Liver (tissue), 9 donors: ENCODE results near the gene HOPX. TPM values are rescaled to one million over a fixed set of nuclear protein-coding genes. Genes with fewer than 3 reads are reported as not detected.

Source experiments
- DNase-seq: peaks from one replicate; pipeline ENCODE4 v3.0.0-alpha.2; 2017; ENCODE audit warnings: low spot score
- H3K27ac ChIP-seq, 2 donors: one replicate each; pipeline ENCODE4 v1.7.0; 2013; ENCODE audit warnings: inconsistent platforms in 2 of 2, low read length in 2 of 2, control low read depth in 1 of 2, low read depth in 1 of 2, mild to moderate bottlenecking in 1 of 2
- H3K27me3 ChIP-seq, 4 donors: one replicate each; pipeline versions ENCODE4 v1.6.1 to v1.7.0; 2013; ENCODE audit warnings: low read length in 3 of 4, inconsistent platforms in 1 of 4, mild to moderate bottlenecking in 1 of 4, moderate library complexity in 1 of 4; ENCODE audit not compliant: control insufficient read depth in 4 of 4, insufficient read depth in 4 of 4
- H3K36me3 ChIP-seq, 4 donors: one replicate each; pipeline versions ENCODE4 v1.6.1 to v1.7.0; 2013; ENCODE audit warnings: low read length in 3 of 4, mild to moderate bottlenecking in 3 of 4, low read depth in 1 of 4, moderate library complexity in 1 of 4; ENCODE audit not compliant: control insufficient read depth in 4 of 4, insufficient read depth in 3 of 4
- H3K4me1 ChIP-seq, 4 donors: one replicate each; pipeline versions ENCODE4 v1.6.1 to v1.7.0; 2013; ENCODE audit warnings: low read length in 3 of 4, mild to moderate bottlenecking in 3 of 4, moderate library complexity in 1 of 4; ENCODE audit not compliant: control insufficient read depth in 4 of 4, insufficient read depth in 4 of 4
- H3K4me3 ChIP-seq, 3 donors: one replicate each; pipeline versions ENCODE4 v1.6.1 to v1.7.0; 2013; ENCODE audit warnings: low read length in 3 of 3, control low read depth in 1 of 3, low read depth in 1 of 3, mild to moderate bottlenecking in 1 of 3
- H3K9ac ChIP-seq, 2 donors: one replicate each; pipeline ENCODE4 v1.7.0; 2013; ENCODE audit warnings: low read length in 2 of 2, mild to moderate bottlenecking in 2 of 2, moderate library complexity in 2 of 2, control low read depth in 1 of 2, low read depth in 1 of 2
- H3K9me3 ChIP-seq, 4 donors: one replicate each; pipeline versions ENCODE4 v1.6.1 to v1.7.0; 2013; ENCODE audit warnings: low read length in 3 of 4; ENCODE audit not compliant: control insufficient read depth in 4 of 4
- EGR1 ChIP-seq, 2 donors: IDR thresholded peaks; 2 replicates each; pipeline ENCODE4 v1.6.1; 2016 to 2018; ENCODE audit warnings: antibody characterized with exemption in 2 of 2, low read depth in 2 of 2
- FOXA1 ChIP-seq: IDR thresholded peaks from 2 replicates; pipeline ENCODE4 v1.6.1; 2016; ENCODE audit warnings: antibody characterized with exemption
- FOXA2 ChIP-seq: IDR thresholded peaks from 2 replicates; pipeline ENCODE4 v1.6.1; 2016; ENCODE audit warnings: antibody characterized with exemption
- GABPA ChIP-seq, 2 donors: IDR thresholded peaks in 1 of 2; conservative IDR thresholded peaks in 1 of 2; 2 replicates each; pipeline ENCODE4 v1.6.1; 2016; ENCODE audit warnings: antibody characterized with exemption in 2 of 2, mild to moderate bottlenecking in 1 of 2, moderate library complexity in 1 of 2
- HNF4A ChIP-seq, 2 donors: conservative IDR thresholded peaks; 2 replicates each; pipeline ENCODE4 v1.6.1; 2016; ENCODE audit warnings: antibody characterized with exemption in 2 of 2, mild to moderate bottlenecking in 2 of 2
- HNF4G ChIP-seq: IDR thresholded peaks from 2 replicates; pipeline ENCODE4 v1.6.1; 2016; ENCODE audit warnings: antibody characterized with exemption
- JUND ChIP-seq, 2 donors: IDR thresholded peaks; 2 replicates each; pipeline ENCODE4 v1.6.1; 2016; ENCODE audit warnings: antibody characterized with exemption in 2 of 2
- RAD21 ChIP-seq, 2 donors: IDR thresholded peaks; 2 replicates each; pipeline ENCODE4 v1.6.1; 2016; ENCODE audit warnings: antibody characterized with exemption in 2 of 2, mild to moderate bottlenecking in 2 of 2
- REST ChIP-seq: IDR thresholded peaks from 2 replicates; pipeline ENCODE4 v1.6.1; 2016; ENCODE audit warnings: antibody characterized with exemption, mild to moderate bottlenecking
- RXRA ChIP-seq, 2 donors: IDR thresholded peaks; 2 replicates each; pipeline ENCODE4 v1.6.1; 2017 to 2018; ENCODE audit warnings: antibody characterized with exemption in 2 of 2, mild to moderate bottlenecking in 1 of 2
- SP1 ChIP-seq: IDR thresholded peaks from 2 replicates; pipeline ENCODE4 v1.6.1; 2018; ENCODE audit warnings: antibody characterized with exemption, mild to moderate bottlenecking
- TAF1 ChIP-seq: conservative IDR thresholded peaks from 2 replicates; pipeline ENCODE4 v1.6.1; 2016; ENCODE audit warnings: antibody characterized with exemption, mild to moderate bottlenecking
- YY1 ChIP-seq: IDR thresholded peaks from 2 replicates; pipeline ENCODE4 v1.6.1; 2016; ENCODE audit warnings: antibody characterized with exemption, mild to moderate bottlenecking
- ZBTB33 ChIP-seq: IDR thresholded peaks from 2 replicates; pipeline ENCODE4 v1.6.1; 2016; ENCODE audit warnings: antibody characterized with exemption
- WGBS: extraction: QIAGEN DNeasy Blood & Tissue Kit; methylation state at CpG from one replicate; pipeline ENCODE4 v1.1.7; 2013; 5-methylcytosine and 5-hydroxymethylcytosine counted together
- polyA plus RNA-seq, 2 donors: library from polyadenylated mRNA; stranded (reverse) in 1 of 2; unstranded in 1 of 2; fragments of 200-250 nt in 1 of 2; fragments of >200 nt in 1 of 2; fragmentation: Nextera tagmentation in 1 of 2; extraction: Ambion mirVana in 1 of 2; gene quantifications; one replicate each; pipeline versions ENCODE4 v1.2.1 to v1.2.3, GENCODE V29; 2013 to 2015
- total RNA-seq, 2 donors: library from RNA; depleted of rRNA; stranded (reverse); fragments of >200 nt; gene quantifications; one replicate each; pipeline ENCODE4 v1.2.3, GENCODE V29; 2014
- TF ChIP-seq, protein P1 (sequence below): IDR thresholded peaks from 2 replicates; pipeline ENCODE4 v1.6.1; 2016; ENCODE audit warnings: antibody characterized with exemption
- donor health status: healthy.
- donor health status: healthy.
- donor health status: healthy.
- donor health status: healthy.
- donor health status: healthy.

HOPX gene
- total and polyA plus RNA-seq, 4 donors = 0.40 to 2.4 (median 0.63) TPM

GRCh38 chr4:56643596-56643995 lies 37.5 kb downstream of the HOPX start:
- no peak overlapping the region for H3K9ac ChIP-seq
- WGBS = 86% methylated on average over 6 of the region's 6 CpGs
- H3K9me3 ChIP-seq = peaks cover 0 to 5% (median 2%) of the 10 kb centered on the region in 4 donors
- no peak overlapping the region for H3K4me3 ChIP-seq
- H3K36me3 ChIP-seq = no peaks in the 10 kb centered on the region
- no peak for TF ChIP-seq REST
- TF ChIP-seq, protein P1, sequence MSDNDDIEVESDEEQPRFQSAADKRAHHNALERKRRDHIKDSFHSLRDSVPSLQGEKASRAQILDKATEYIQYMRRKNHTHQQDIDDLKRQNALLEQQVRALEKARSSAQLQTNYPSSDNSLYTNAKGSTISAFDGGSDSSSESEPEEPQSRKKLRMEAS = no peak
- no peak for TF ChIP-seq SP1
- no peak for TF ChIP-seq FOXA2
- no peak for TF ChIP-seq RXRA (IDR thresholded peaks at IDR 0.05)
- TF ChIP-seq FOXA1 = no peak
- no peak for TF ChIP-seq HNF4A (conservative IDR thresholded peaks at IDR 0.05)
- no peak for TF ChIP-seq HNF4G
- TF ChIP-seq RAD21 (IDR thresholded peaks at IDR 0.05) = no peak
- no peak for TF ChIP-seq EGR1 (IDR thresholded peaks at IDR 0.05; ENCODE audit: low read depth in 2 of 2)
- no peak for TF ChIP-seq ZBTB33
- TF ChIP-seq GABPA (IDR thresholded peaks at IDR 0.05 in 1 of 2, conservative IDR thresholded peaks at IDR 0.05 in 1 of 2) = no peak
- H3K27ac ChIP-seq = no peak overlapping the region
- no peaks in the 10 kb centered on the region for H3K4me1 ChIP-seq
- no peak for DNase-seq
- H3K27me3 ChIP-seq = no peaks in the 10 kb centered on the region

DNA sequence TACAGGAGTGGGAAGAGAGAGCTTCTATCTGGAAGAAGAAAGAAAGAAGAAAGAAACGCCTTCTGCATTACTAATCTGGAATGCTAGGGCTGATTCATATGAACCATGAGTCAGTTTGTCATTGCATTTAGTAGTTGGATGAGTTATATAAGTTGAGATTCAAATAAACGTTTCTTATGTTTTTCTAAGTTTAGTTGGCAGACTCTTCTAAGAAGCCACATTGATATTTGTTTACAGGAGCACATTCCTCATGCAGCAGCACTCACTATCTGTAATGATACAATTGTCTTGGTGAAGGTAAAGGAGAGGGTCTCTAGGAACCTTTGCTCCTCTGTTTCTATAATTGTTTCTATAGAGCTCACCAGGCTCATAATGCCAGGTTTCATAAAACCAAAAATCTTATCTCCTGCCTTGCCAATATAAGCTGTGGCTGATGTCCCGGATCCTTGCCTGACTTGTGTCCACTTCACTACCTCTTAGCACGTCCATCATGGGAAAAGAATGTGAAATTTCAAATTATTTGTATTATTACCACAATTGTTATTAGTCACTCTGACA lies 39.5 kb downstream of the HOPX start:
- Histone ChIP-seq H3K4me1 (no peaks in the 10 kb centered on the region), H3K27me3 (no peaks in the 10 kb centered on the region), H3K27ac (no peak overlapping the region), H3K36me3 (no peaks in the 10 kb centered on the region), H3K9ac (no peak overlapping the region), H3K4me3 (no peak overlapping the region), H3K9me3 (peaks cover 0 to 4% (median 2%) of the 10 kb centered on the region in 4 donors)
- 59% methylated on average over 4 of the region's 4 CpGs for WGBS
- no peak for TF ChIP-seq RAD21 (IDR thresholded peaks at IDR 0.05)
- no peak for TF ChIP-seq JUND (IDR thresholded peaks at IDR 0.05)
- no peak for TF ChIP-seq GABPA (IDR thresholded peaks at IDR 0.05 in 1 of 2, conservative IDR thresholded peaks at IDR 0.05 in 1 of 2)
- TF ChIP-seq YY1 = no peak
- no peak for TF ChIP-seq HNF4A (conservative IDR thresholded peaks at IDR 0.05)
- no peak for TF ChIP-seq FOXA2
- no peak for TF ChIP-seq SP1
- TF ChIP-seq TAF1 = no peak
- no peak for TF ChIP-seq ZBTB33
- no peak for TF ChIP-seq REST
- TF ChIP-seq FOXA1 = no peak
- DNase-seq = no peak
